Tibial artery (tissue), 4 donors: ENCODE data around the gene DNAJA4.

Experiments
- DNase-seq, 2 donors: peaks; one replicate each; pipeline ENCODE4 v3.0.0-alpha.2; 2019
- H3K27ac ChIP-seq, 2 donors: fragments of 200-600 bp; sonication (generic) in 1 of 2; 1 replicate in 1 of 2; 2 replicates in 1 of 2; pipeline ENCODE4 v1.5.1; 2018 to 2019; ENCODE audit warnings: mild to moderate bottlenecking in 1 of 2
- H3K27me3 ChIP-seq, 2 donors: fragments of 200-600 bp; sonication (generic) in 1 of 2; one replicate each; pipeline versions ENCODE4 v1.5.1 to v1.6.0; 2016 to 2019
- H3K36me3 ChIP-seq, 3 donors: fragments of 200-600 bp; sonication (generic) in 2 of 3; one replicate each; pipeline ENCODE4 v1.5.1; 2016 to 2019; ENCODE audit warnings: mild to moderate bottlenecking in 2 of 3
- H3K4me1 ChIP-seq, 4 donors: fragments of 200-600 bp; sonication (generic) in 2 of 4; 1 replicate in 3 of 4; 2 replicates in 1 of 4; pipeline ENCODE4 v1.5.1; 2016 to 2019
- H3K4me3 ChIP-seq, 2 donors: fragments of 200-600 bp; sonication (generic) in 1 of 2; 1 replicate in 1 of 2; 2 replicates in 1 of 2; pipeline ENCODE4 v1.5.1; 2018 to 2019; ENCODE audit warnings: mild to moderate bottlenecking in 2 of 2
- H3K9me3 ChIP-seq, 3 donors: fragments of 200-600 bp; sonication (generic) in 1 of 3; one replicate each; pipeline ENCODE4 v1.5.1; 2016 to 2019
- CTCF ChIP-seq, 2 experiments: fragments of 200-600 bp in 1 of 2; fragments of 450-650 bp in 1 of 2; IDR thresholded peaks; one replicate each; pipeline ENCODE4 v1.5.1; 2017 to 2019; ENCODE audit warnings: antibody characterized with exemption in 2 of 2, mild to moderate bottlenecking in 1 of 2, moderate library complexity in 1 of 2
- intact Hi-C: fragments of 100-400 bp; cut with DNase I; formaldehyde crosslinking; loops from one replicate; pipeline ENCODE4 v1.15.0; 2023; ENCODE audit warnings: low total_unique reads

DNAJA4 gene

GRCh38 chr15:78264304-78265136 lies at the start of gene DNAJA4:
DNAJA4 (plus strand) TSS chr15:78264562; CDS start chr15:78264764, 202 bp downstream.
- Histone ChIP-seq H3K27me3 (no peaks in the 10 kb centered on the region), H3K4me3 (peak within 1 kb of the TSS; percentile 60 to 66), H3K36me3 (no peaks in the 10 kb centered on the region), H3K4me1 (peaks cover 0 to 29% (median 20%) of the 10 kb centered on the region in 4 donors), H3K9me3 (no peaks in the 10 kb centered on the region), H3K27ac (peak within 1 kb of the TSS; percentile 68 to 70)
- intact Hi-C loops, result loop anchor here (10.0 kb wide), 1 partner anchor 610 kb away; the partner anchor contains the start of gene MORF4L1
- TF ChIP-seq CTCF (IDR thresholded peaks at IDR 0.05), result no peak
- DNase-seq, result peak; percentile 53 to 73

DNA sequence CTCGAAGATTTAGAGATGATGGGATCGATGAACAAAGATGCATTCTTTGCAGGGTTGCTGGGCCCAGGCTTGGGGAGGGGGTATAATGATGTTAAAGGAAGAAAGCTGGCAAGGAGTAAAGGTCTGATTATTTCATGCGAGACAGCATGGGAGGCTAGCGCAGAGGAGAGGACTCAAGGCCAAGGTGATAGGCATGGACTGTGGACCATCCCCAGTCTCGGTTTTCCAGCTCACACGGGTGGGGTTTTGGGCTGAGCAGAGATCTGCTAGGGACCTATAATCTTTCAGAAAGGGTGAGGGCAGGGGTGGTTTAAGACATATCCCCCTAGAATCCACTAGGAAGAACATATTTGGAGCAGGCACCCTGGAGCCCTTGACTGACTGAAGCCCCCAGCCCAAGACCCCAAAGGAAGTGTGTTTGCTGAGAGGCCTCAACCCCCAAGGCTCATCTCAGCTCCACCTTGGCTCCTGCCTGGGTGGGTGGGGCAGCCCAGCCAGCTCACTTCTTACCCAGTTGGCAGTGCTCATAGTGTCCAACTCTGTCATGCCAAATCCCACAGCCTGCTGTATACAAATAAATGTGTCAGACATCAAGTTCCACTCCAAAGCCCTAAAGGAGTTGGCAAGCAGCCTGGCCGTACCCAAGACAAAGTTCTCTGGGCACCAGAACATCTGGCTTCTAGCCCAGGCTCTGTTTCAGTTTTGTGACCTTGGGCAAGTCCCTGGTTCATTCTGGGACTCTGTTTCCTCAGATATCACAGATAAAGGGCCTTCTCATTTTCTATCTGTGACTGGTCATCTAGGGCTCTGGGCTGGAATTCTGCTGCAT lies 47.9 kb upstream of the DNAJA4 start:
- H3K27ac ChIP-seq, result no peak overlapping the region
- H3K27me3 ChIP-seq, result peaks cover 0 to 20% of the 10 kb centered on the region in 2 donors
- H3K9me3 ChIP-seq, result no peaks in the 10 kb centered on the region
- no peak for TF ChIP-seq CTCF (IDR thresholded peaks at IDR 0.05)
- peaks cover 0 to 12% (median 4%) of the 10 kb centered on the region in 4 donors for H3K4me1 ChIP-seq
- intact Hi-C loops, result no loop called here
- H3K4me3 ChIP-seq, result no peak overlapping the region
- no peaks in the 10 kb centered on the region for H3K36me3 ChIP-seq
- no peak for DNase-seq

GRCh38 chr15:78220713-78221112 lies 43.6 kb upstream of the DNAJA4 start:
- Histone ChIP-seq H3K4me1 (peaks cover 0 to 5% (median 0%) of the 10 kb centered on the region in 4 donors), H3K27ac (no peak overlapping the region), H3K9me3 (no peaks in the 10 kb centered on the region), H3K36me3 (no peaks in the 10 kb centered on the region), H3K4me3 (no peak overlapping the region), H3K27me3 (peaks cover 0 to 5% of the 10 kb centered on the region in 2 donors)
- intact Hi-C loops, result no loop called here
- no peak for DNase-seq
- no peak for TF ChIP-seq CTCF (IDR thresholded peaks at IDR 0.05)

- H3K4me1 ChIP-seq, result no peaks in the 10 kb centered on the region
- no peak overlapping the region for H3K4me3 ChIP-seq
- peaks cover 0 to 4% of the 10 kb centered on the region in 2 donors for H3K27me3 ChIP-seq
- H3K9me3 ChIP-seq, result no peaks in the 10 kb centered on the region
- H3K27ac ChIP-seq, result no peak overlapping the region
- H3K36me3 ChIP-seq, result no peaks in the 10 kb centered on the region
- intact Hi-C loops, result no loop called here
- no peak for DNase-seq
- TF ChIP-seq CTCF (IDR thresholded peaks at IDR 0.05), result no peak
These were observed 41.5 kb upstream of the DNAJA4 start for GRCh38 chr15:78222745-78223395.

DNA sequence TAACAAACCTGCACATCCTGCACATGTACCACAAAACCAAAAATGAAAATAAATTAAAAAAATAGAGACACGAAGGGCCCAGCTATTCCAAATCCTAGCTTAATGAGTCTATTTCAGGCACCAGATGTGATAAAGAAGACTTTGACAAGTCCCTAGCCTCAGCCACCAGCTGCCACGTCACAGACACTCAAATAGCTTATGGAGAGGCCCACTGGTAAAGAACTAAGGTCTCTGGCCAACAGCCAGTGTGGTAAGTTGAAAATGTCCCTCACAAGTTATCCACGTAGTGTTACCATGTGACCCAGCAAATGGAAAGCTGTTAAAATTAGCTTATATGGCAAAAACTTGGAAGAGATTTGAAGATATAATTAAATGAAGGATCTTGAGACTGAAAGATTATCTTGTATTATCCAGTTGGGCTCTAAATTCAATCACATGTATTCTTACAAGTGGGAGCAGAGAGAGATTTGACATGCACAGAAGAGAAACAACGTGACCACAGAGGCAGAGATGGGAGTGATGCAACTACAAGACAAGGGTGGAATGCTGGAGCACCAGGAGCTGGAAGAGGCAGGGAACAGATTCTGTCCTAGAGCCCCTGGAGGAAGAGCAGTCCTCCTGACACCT lies 40.9 kb upstream of the DNAJA4 start:
- Histone ChIP-seq H3K27me3 (no peaks in the 10 kb centered on the region), H3K36me3 (no peaks in the 10 kb centered on the region), H3K27ac (no peak overlapping the region), H3K9me3 (no peaks in the 10 kb centered on the region), H3K4me1 (no peaks in the 10 kb centered on the region), H3K4me3 (no peak overlapping the region)
- TF ChIP-seq CTCF (IDR thresholded peaks at IDR 0.05), result no peak
- intact Hi-C loops, result no loop called here
- DNase-seq, result no peak
